ENCODE data around the gene DISC1.

The DISC1 gene

GRCh38 chr1:231611111-231611510 is 15.5 kb upstream of the DISC1 start:
- H3K4me3 Mint-ChIP-seq: no peak overlapping the region
- no peak for DNase-seq
- peaks cover 19% of the 10 kb centered on the region for H3K9me3 Mint-ChIP-seq
- no peak for TF ChIP-seq CTCF (IDR thresholded peaks at IDR 0.05)
- no peaks in the 10 kb centered on the region for H3K4me1 Mint-ChIP-seq
- H3K36me3 Mint-ChIP-seq (ENCODE audit: low read depth): no peaks in the 10 kb centered on the region
- H3K27me3 Mint-ChIP-seq (ENCODE audit: low read depth, poor library complexity): peaks cover 71% of the 10 kb centered on the region
- H3K27ac Mint-ChIP-seq: no peak overlapping the region

DNA sequence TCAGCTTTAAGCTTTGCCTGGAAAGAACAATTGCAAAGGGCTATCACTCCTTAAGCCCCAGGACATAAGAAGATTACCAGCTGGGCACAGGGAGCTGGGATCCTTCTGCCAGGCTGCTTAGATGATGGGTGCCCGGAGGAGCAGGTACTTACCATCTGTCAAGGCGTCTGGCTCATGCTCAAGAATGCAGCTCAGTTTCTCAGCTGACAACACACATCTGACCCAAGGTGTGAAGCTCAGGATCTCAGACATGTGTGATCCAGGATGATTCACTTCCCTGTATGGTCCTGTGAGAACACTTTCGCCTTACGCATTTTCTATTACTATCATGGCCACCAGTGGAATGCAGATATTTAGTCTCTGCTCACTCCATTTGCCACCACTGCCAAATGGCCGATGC is 14.7 kb upstream of the DISC1 start:
- no peak for DNase-seq
- no peak overlapping the region for H3K4me3 Mint-ChIP-seq
- no peaks in the 10 kb centered on the region for H3K36me3 Mint-ChIP-seq (ENCODE audit: low read depth)
- TF ChIP-seq CTCF (IDR thresholded peaks at IDR 0.05): no peak
- H3K4me1 Mint-ChIP-seq: no peaks in the 10 kb centered on the region
- peaks cover 19% of the 10 kb centered on the region for H3K9me3 Mint-ChIP-seq
- H3K27ac Mint-ChIP-seq: no peak overlapping the region
- peaks cover 68% of the 10 kb centered on the region for H3K27me3 Mint-ChIP-seq (ENCODE audit: low read depth, poor library complexity)

DNA sequence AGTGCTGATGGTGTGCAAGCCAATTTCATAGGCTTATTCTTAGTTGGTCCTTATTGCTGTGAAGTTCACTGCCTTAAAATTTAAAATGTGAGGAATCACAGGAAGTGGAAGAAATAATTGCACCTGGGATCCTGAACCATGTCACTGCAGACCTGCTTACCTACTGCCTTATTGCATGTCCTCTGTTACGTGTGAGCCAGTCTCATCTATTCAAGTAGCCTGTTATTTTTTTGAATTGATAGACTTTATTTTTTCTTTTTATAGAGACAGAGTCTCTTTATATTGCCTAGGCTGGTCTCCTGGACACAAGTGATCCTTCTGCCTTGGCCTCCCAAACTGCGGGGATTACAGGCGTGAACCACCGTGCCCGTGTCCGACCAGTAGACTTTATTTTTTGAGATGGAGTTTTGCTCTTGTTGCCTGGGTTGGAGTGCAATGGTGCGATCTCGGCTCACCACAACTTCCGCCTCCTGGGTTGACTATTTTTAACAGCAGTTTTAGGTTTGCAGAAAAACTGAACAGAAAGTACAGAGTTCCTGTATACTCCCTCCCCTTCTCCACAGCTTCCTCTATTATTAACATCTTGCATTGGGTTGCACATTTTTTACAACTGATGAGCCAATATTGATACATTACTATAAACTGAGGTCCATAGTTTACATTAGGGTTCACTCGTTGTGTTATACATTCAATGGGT is 14.0 kb upstream of the DISC1 start:
- Mint-ChIP-seq H3K36me3 (ENCODE audit: low read depth) (no peaks in the 10 kb centered on the region), H3K4me3 (no peak overlapping the region), H3K27me3 (ENCODE audit: low read depth, poor library complexity) (peaks cover 69% of the 10 kb centered on the region), H3K9me3 (peaks cover 19% of the 10 kb centered on the region), H3K27ac (no peak overlapping the region), H3K4me1 (no peaks in the 10 kb centered on the region)
- no peak for TF ChIP-seq CTCF (IDR thresholded peaks at IDR 0.05)
- DNase-seq: no peak

- H3K9me3 Mint-ChIP-seq: peaks cover 9% of the 10 kb centered on the region
- H3K4me3 Mint-ChIP-seq: no peak overlapping the region
- peaks cover 71% of the 10 kb centered on the region for H3K27me3 Mint-ChIP-seq (ENCODE audit: low read depth, poor library complexity)
- H3K36me3 Mint-ChIP-seq (ENCODE audit: low read depth): no peaks in the 10 kb centered on the region
- TF ChIP-seq CTCF (IDR thresholded peaks at IDR 0.05): no peak
- H3K4me1 Mint-ChIP-seq: no peaks in the 10 kb centered on the region
- no peak for DNase-seq
- H3K27ac Mint-ChIP-seq: no peak overlapping the region
These were observed 12.9 kb upstream of the DISC1 start for GRCh38 chr1:231613419-231614349.

DNA sequence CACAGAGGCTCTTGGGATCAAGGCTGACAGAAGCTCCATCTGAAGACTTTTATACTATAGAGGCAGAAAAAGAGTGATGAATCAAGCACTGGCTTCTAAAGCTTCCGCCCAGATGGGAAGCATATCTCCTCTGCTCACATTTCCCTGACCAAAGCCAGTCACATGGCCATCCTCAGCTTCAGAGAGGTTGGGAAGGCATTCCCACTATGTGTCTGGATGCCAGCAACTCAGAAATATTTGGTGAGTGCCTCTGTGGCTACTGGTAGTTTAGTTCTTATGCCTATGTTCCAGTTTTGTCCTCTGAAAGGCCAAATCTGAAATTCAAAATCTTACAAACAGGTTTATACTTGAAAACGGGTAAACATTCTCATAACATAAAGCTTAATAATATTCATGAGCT is 9.9 kb upstream of the DISC1 start:
- DNase-seq: no peak
- H3K36me3 Mint-ChIP-seq (ENCODE audit: low read depth): no peaks in the 10 kb centered on the region
- H3K27me3 Mint-ChIP-seq (ENCODE audit: low read depth, poor library complexity): peaks cover 63% of the 10 kb centered on the region
- no peak overlapping the region for H3K27ac Mint-ChIP-seq
- no peak overlapping the region for H3K4me3 Mint-ChIP-seq
- no peaks in the 10 kb centered on the region for H3K4me1 Mint-ChIP-seq
- no peak for TF ChIP-seq CTCF (IDR thresholded peaks at IDR 0.05)
- no peaks in the 10 kb centered on the region for H3K9me3 Mint-ChIP-seq
